Neural progenitor cell (in vitro differentiated cells): Measurements from ENCODE around the gene RGS3. TPM values are rescaled to one million over a fixed set of nuclear protein-coding genes. Genes with fewer than 3 reads are reported as not detected.
A peak's percentile ranks its signal among the peaks of the same experiment; 100 is the strongest.

Source experiments
- DNase-seq: peaks from one replicate; pipeline ENCODE4 v3.0.0-alpha.2; 2016; ENCODE audit warnings: low spot score
- H2AFZ ChIP-seq: fragments of 200-600 bp; sonication (generic); replicated peaks from 2 replicates; pipeline ENCODE4 v1.6.1; 2016; ENCODE audit warnings: antibody characterized with exemption
- H3F3A ChIP-seq: fragments of 200-600 bp; sonication (generic); 2 replicates; pipeline ENCODE4 v1.6.1; 2016; ENCODE audit warnings: antibody characterized with exemption, low read depth
- H3K27ac ChIP-seq: fragments of 200-600 bp; sonication (generic); 2 replicates; pipeline ENCODE4 v1.5.1; 2016; ENCODE audit warnings: mild to moderate bottlenecking
- H3K27me3 ChIP-seq: fragments of 200-600 bp; sonication (generic); 2 replicates; pipeline ENCODE4 v1.6.1; 2016; ENCODE audit warnings: mild to moderate bottlenecking, moderate library complexity
- H3K36me3 ChIP-seq: fragments of 200-600 bp; sonication (generic); 2 replicates; pipeline ENCODE4 v1.5.1; 2016
- H3K4me1 ChIP-seq: fragments of 200-600 bp; sonication (generic); 2 replicates; pipeline ENCODE4 v1.6.1; 2016; ENCODE audit warnings: mixed run types
- H3K4me2 ChIP-seq: fragments of 200-600 bp; sonication (generic); 2 replicates; pipeline ENCODE4 v1.6.1; 2016
- H3K4me3 ChIP-seq: fragments of 200-600 bp; sonication (generic); 2 replicates; pipeline ENCODE4 v1.5.1; 2016
- H3K79me2 ChIP-seq: fragments of 200-600 bp; sonication (generic); 2 replicates; pipeline ENCODE4 v1.6.1; 2016; ENCODE audit warnings: low read depth
- H3K9ac ChIP-seq: fragments of 200-600 bp; sonication (generic); 2 replicates; pipeline ENCODE4 v1.6.1; 2016
- H3K9me3 ChIP-seq: fragments of 200-600 bp; sonication (generic); 2 replicates; pipeline ENCODE4 v1.5.1; 2016; ENCODE audit warnings: low read depth
- H4K20me1 ChIP-seq: fragments of 200-600 bp; sonication (generic); 2 replicates; pipeline ENCODE4 v1.6.1; 2016; ENCODE audit warnings: low read depth
- H3K27ac Mint-ChIP-seq: 3 replicates; pipeline ENCODE4 v1.8.0; 2021; ENCODE audit warnings: mixed read lengths
- H3K27me3 Mint-ChIP-seq: 2 replicates; pipeline ENCODE4 v1.8.0; 2022; ENCODE audit warnings: low read depth, mild to moderate bottlenecking, inconsistent platforms, moderate library complexity, mixed read lengths; ENCODE audit not compliant: insufficient read depth
- H3K36me3 Mint-ChIP-seq: 3 replicates; pipeline ENCODE4 v1.8.0; 2021; ENCODE audit warnings: mixed read lengths
- H3K4me1 Mint-ChIP-seq: 3 replicates; pipeline ENCODE4 v1.8.0; 2021; ENCODE audit warnings: mixed read lengths
- H3K4me3 Mint-ChIP-seq: 3 replicates; pipeline ENCODE4 v1.8.0; 2021; ENCODE audit warnings: mild to moderate bottlenecking, moderate library complexity, mixed read lengths
- H3K9me3 Mint-ChIP-seq: 3 replicates; pipeline ENCODE4 v1.8.0; 2020; ENCODE audit warnings: mixed read lengths
- EZH2 ChIP-seq: fragments of 200-600 bp; sonication (generic); IDR thresholded peaks from 2 replicates; pipeline ENCODE4 v1.6.1; 2017; ENCODE audit warnings: antibody characterized with exemption, mild to moderate bottlenecking, moderate library complexity
- EZH2phosphoT487 ChIP-seq: fragments of 200-600 bp; sonication (generic); IDR thresholded peaks from 2 replicates; pipeline ENCODE4 v1.6.1; 2017; ENCODE audit warnings: antibody characterized with exemption
- total RNA-seq: library from RNA; depleted of rRNA; stranded (reverse); fragments of >200 nt; gene quantifications from 2 replicates; pipeline ENCODE4 v1.2.3, GENCODE V29; 2015; ENCODE audit warnings: low replicate concordance
- TF ChIP-seq, protein P1 (sequence below): fragments of 200-600 bp; sonication (generic); IDR thresholded peaks from 2 replicates; pipeline ENCODE4 v1.5.1; 2017; ENCODE audit warnings: antibody characterized with exemption, mild to moderate bottlenecking

RGS3 gene
- total RNA-seq, 1 donor from 2014 or later, result 30.3 TPM

DNA sequence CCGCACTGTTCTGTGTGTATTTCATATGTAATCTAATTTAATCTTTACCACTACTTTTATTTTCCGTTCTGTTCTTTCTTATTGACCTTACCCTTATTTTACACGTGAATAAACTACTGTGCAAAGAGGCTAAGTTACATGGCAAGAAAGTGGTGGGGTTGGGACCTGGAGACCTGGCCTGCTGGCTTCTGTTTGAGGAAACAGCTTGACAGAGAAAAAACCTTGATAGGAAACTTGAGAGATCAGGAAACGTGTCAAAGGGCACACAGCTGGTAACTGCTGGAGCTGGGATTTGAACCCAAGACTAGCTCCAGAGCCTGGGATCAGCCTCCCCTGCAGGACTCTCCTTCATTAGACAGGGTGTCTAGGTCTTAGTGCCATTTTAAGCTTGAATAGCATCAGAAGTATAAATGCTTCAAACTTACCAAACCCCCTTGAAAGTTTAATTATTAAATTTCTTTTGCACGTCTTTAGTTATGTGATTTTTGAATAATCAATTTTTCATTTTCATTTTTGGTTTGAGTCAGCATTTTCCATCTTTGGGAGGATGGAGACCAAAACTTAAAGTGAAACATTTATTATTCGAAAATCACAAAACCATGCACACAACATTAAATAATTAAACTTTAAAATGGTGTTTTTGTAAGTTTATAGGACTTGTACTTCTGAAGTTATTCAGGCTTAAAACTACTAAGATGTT, 129.5 kb downstream of the RGS3 start:
- Histone ChIP-seq H3K27ac (no peak overlapping the region), H3K4me2 (peak overlapping the region; percentile 92), H4K20me1 (no peaks in the 10 kb centered on the region), H3K27me3 (no peaks in the 10 kb centered on the region), H2AFZ (no peak overlapping the region), H3K9ac (no peak overlapping the region), H3K4me3 (peak overlapping the region; percentile 28), H3K9me3 (no peaks in the 10 kb centered on the region), H3K4me1 (peaks cover 26% of the 10 kb centered on the region), H3K79me2 (peaks cover 19% of the 10 kb centered on the region), H3K36me3 (no peaks in the 10 kb centered on the region), H3F3A (peaks cover 6% of the 10 kb centered on the region)
- DNase-seq, result no peak
- Mint-ChIP-seq H3K9me3 (no peaks in the 10 kb centered on the region), H3K27ac (peak overlapping the region; percentile 98), H3K4me1 (peaks cover 69% of the 10 kb centered on the region), H3K27me3 (peaks cover 8% of the 10 kb centered on the region), H3K4me3 (peak overlapping the region; percentile 90), H3K36me3 (peaks cover 13% of the 10 kb centered on the region)
- TF ChIP-seq EZH2 (no peak), EZH2phosphoT487 (no peak)
- TF ChIP-seq, protein P1, sequence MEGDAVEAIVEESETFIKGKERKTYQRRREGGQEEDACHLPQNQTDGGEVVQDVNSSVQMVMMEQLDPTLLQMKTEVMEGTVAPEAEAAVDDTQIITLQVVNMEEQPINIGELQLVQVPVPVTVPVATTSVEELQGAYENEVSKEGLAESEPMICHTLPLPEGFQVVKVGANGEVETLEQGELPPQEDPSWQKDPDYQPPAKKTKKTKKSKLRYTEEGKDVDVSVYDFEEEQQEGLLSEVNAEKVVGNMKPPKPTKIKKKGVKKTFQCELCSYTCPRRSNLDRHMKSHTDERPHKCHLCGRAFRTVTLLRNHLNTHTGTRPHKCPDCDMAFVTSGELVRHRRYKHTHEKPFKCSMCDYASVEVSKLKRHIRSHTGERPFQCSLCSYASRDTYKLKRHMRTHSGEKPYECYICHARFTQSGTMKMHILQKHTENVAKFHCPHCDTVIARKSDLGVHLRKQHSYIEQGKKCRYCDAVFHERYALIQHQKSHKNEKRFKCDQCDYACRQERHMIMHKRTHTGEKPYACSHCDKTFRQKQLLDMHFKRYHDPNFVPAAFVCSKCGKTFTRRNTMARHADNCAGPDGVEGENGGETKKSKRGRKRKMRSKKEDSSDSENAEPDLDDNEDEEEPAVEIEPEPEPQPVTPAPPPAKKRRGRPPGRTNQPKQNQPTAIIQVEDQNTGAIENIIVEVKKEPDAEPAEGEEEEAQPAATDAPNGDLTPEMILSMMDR, result no peak

DNA sequence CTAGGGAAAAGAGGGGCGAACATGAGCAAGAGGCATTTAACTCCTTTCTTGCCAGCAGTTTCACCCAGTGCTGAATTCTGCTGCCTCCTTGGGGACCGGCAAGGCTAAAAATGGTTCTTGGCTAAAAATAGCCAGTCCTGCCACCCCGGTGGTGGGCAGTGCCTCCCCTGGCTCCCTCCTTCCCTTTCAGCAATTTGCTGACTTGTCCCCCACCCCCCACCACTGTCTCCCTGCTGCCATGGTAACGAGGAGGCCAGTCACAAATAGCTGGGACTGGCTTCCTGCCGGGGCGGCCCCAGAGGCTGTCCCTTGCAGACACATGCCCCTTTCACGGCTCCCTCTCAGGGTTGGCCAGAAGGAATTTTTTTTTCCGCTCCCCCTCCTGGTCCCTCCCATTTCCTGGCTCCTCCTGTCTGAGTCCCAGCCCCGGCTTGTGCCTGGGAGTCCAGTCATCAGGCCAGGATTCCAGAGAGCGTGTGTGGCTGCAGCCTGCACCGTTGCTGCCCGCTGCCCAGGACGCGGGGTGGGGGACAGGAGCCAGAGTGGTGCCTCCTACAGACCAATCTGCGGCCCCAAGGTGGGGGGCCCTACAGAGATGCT, 130.3 kb downstream of the RGS3 start:
- Histone ChIP-seq H2AFZ (no peak overlapping the region), H3K36me3 (no peaks in the 10 kb centered on the region), H3K9ac (peak overlapping the region; percentile 77), H3K4me1 (peaks cover 26% of the 10 kb centered on the region), H3K4me2 (peak overlapping the region; percentile 92), H3K4me3 (peak overlapping the region; percentile 64), H3K79me2 (peaks cover 19% of the 10 kb centered on the region), H3K27me3 (no peaks in the 10 kb centered on the region), H4K20me1 (no peaks in the 10 kb centered on the region), H3F3A (peaks cover 6% of the 10 kb centered on the region), H3K27ac (peak overlapping the region; percentile 20), H3K9me3 (no peaks in the 10 kb centered on the region)
- TF ChIP-seq, protein P1, result no peak
- no peak for TF ChIP-seq EZH2
- no peak for TF ChIP-seq EZH2phosphoT487
- DNase-seq, result peak; percentile 98
- Mint-ChIP-seq H3K4me1 (peaks cover 67% of the 10 kb centered on the region), H3K36me3 (peaks cover 13% of the 10 kb centered on the region), H3K27ac (peak overlapping the region; percentile 98), H3K4me3 (peak overlapping the region; percentile 90), H3K9me3 (no peaks in the 10 kb centered on the region), H3K27me3 (peaks cover 5% of the 10 kb centered on the region)

DNA sequence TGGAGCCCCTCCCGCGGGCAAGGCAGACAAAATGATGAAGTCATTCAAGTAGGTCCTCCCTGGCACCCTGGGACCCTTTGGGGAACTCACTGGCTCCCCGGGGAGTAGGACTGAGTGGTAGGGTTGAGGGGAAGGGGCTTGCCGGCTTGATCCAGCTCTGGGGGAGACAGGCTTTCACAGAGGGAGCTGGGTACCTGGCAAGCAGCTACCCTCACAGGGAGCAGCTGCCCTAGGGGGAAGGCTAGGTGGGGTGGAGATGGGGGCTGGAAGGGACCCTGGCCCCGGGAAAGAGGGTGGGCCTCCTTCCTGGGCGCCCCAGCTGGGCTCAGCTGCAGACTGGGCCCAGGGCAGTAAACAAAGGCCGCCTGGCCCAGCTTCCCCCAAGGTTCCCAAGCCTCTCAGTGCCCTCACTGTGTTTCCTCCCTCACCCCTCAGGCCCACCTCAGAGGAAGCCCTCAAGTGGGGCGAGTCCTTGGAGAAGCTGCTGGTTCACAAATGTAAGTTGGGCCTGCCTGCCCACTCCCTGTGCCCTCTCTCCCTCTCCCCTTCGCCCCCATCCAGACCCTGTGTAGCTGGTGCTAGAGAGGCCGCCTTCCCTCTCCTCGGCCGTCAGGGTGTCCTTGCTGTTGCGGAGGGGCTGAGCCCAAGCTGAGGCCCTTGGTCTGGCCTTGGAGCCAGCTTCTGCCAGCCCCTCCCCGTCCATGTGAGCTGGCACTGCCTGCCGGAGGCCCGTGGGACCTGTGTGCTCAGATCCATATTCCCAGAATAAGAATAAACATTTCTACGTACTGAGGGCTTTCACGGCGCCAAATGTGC, 131.2 kb downstream of the RGS3 start:
- H3K9ac ChIP-seq, result peak overlapping the region; percentile 77
- no peak for DNase-seq
- Mint-ChIP-seq H3K4me3 (peak overlapping the region; percentile 90), H3K4me1 (peaks cover 70% of the 10 kb centered on the region), H3K27ac (peak overlapping the region; percentile 98), H3K27me3 (peaks cover 5% of the 10 kb centered on the region), H3K36me3 (peaks cover 13% of the 10 kb centered on the region), H3K9me3 (no peaks in the 10 kb centered on the region)
- peak overlapping the region; percentile 64 for H3K4me3 ChIP-seq
- H3K27me3 ChIP-seq, result no peaks in the 10 kb centered on the region
- TF ChIP-seq EZH2 (no peak), EZH2phosphoT487 (no peak)
- TF ChIP-seq, protein P1, result no peak
- peaks cover 19% of the 10 kb centered on the region for H3K79me2 ChIP-seq
- H3F3A ChIP-seq, result peaks cover 6% of the 10 kb centered on the region
- H3K9me3 ChIP-seq, result no peaks in the 10 kb centered on the region
- H4K20me1 ChIP-seq, result no peaks in the 10 kb centered on the region
- H3K27ac ChIP-seq, result peak overlapping the region; percentile 20
- H3K4me2 ChIP-seq, result peak overlapping the region; percentile 92
- no peaks in the 10 kb centered on the region for H3K36me3 ChIP-seq
- H3K4me1 ChIP-seq, result peaks cover 35% of the 10 kb centered on the region
- no peak overlapping the region for H2AFZ ChIP-seq
